Esophagus squamous epithelium (tissue), 4 donors: ENCODE data around the gene SLC11A2.

Experiments used
- CTCF ChIP-seq, 6 experiments: fragments of 450-650 bp in 4 of 6; fragments of 200-600 bp in 2 of 6; sonication (generic) in 2 of 6; IDR thresholded peaks; one replicate each; pipeline ENCODE4 v1.5.1; 2016 to 2019; ENCODE audit warnings: antibody characterized with exemption in 6 of 6, mild to moderate bottlenecking in 4 of 6, moderate library complexity in 4 of 6
- POLR2A ChIP-seq, 4 donors: fragments of 450-650 bp; IDR thresholded peaks; one replicate each; pipeline ENCODE4 v1.6.1; 2017; ENCODE audit warnings: antibody characterized with exemption in 4 of 4, mild to moderate bottlenecking in 4 of 4, moderate library complexity in 3 of 4

GRCh38 chr12:50953047-50953446 lies 73.1 kb downstream of the SLC11A2 start:
- no peak for TF ChIP-seq CTCF (IDR thresholded peaks at IDR 0.05)
- TF ChIP-seq POLR2A (IDR thresholded peaks at IDR 0.05), result no peak
